B cell (primary cell): ENCODE measurements around the gene PRKCB.

ENCODE experiments used
- EZH2 ChIP-seq: IDR thresholded peaks from 2 replicates; pipeline ENCODE4 v1.6.1; 2012; ENCODE audit warnings: borderline replicate concordance, low read depth, mild to moderate bottlenecking, moderate library complexity, low read length; ENCODE audit not compliant: insufficient read depth, poor library complexity, severe bottlenecking
- TF ChIP-seq, protein P1 (sequence below): fragments of 200-600 bp; IDR thresholded peaks from one replicate; pipeline ENCODE4 v1.8.0; 2022; ENCODE audit warnings: antibody characterized with exemption, mild to moderate bottlenecking

GRCh38 chr16:23909792-23910418, 74.1 kb downstream of the PRKCB start:
- TF ChIP-seq EZH2, result no peak
- TF ChIP-seq, protein P1, sequence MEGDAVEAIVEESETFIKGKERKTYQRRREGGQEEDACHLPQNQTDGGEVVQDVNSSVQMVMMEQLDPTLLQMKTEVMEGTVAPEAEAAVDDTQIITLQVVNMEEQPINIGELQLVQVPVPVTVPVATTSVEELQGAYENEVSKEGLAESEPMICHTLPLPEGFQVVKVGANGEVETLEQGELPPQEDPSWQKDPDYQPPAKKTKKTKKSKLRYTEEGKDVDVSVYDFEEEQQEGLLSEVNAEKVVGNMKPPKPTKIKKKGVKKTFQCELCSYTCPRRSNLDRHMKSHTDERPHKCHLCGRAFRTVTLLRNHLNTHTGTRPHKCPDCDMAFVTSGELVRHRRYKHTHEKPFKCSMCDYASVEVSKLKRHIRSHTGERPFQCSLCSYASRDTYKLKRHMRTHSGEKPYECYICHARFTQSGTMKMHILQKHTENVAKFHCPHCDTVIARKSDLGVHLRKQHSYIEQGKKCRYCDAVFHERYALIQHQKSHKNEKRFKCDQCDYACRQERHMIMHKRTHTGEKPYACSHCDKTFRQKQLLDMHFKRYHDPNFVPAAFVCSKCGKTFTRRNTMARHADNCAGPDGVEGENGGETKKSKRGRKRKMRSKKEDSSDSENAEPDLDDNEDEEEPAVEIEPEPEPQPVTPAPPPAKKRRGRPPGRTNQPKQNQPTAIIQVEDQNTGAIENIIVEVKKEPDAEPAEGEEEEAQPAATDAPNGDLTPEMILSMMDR, result no peak
